HepG2 (cell line): Measurements from ENCODE around the gene VGF. TPM values are rescaled to one million over a fixed set of nuclear protein-coding genes. Genes with fewer than 3 reads are reported as not detected.

Experiments
- AKAP8 ChIP-seq: sonication (generic); formaldehyde crosslinking; IDR thresholded peaks from 2 replicates; pipeline ENCODE4 v1.5.1; 2020; ENCODE audit warnings: mild to moderate bottlenecking, missing genetic modification reagents
- ETV6 ChIP-seq: sonication (generic); formaldehyde crosslinking; conservative IDR thresholded peaks from 2 replicates; pipeline ENCODE4 v1.4.0; 2020; ENCODE audit warnings: missing genetic modification reagents
- FLYWCH1 ChIP-seq: sonication (generic); formaldehyde crosslinking; IDR thresholded peaks from 2 replicates; pipeline ENCODE4 v1.8.1; 2023; ENCODE audit warnings: mild to moderate bottlenecking, missing genetic modification reagents
- KLF12 ChIP-seq: sonication (generic); formaldehyde crosslinking; IDR thresholded peaks from 2 replicates; pipeline ENCODE4 v1.4.0; 2020; ENCODE audit warnings: missing genetic modification reagents, borderline replicate concordance
- PITX1 ChIP-seq: sonication (generic); formaldehyde crosslinking; IDR thresholded peaks from 2 replicates; pipeline ENCODE4 v1.5.1; 2020; ENCODE audit warnings: mild to moderate bottlenecking, missing genetic modification reagents
- RBM39 ChIP-seq: fragments of 200-400 bp; formaldehyde crosslinking; IDR thresholded peaks from one replicate; pipeline ENCODE4 v1.6.1; 2018; ENCODE audit warnings: antibody characterized with exemption, mild to moderate bottlenecking, low read depth, low read length; ENCODE audit not compliant: poor library complexity, severe bottlenecking
- SPEN ChIP-seq: sonication (generic); formaldehyde crosslinking; IDR thresholded peaks from 2 replicates; pipeline ENCODE4 v1.5.1; 2020; ENCODE audit warnings: low read depth, mild to moderate bottlenecking, missing genetic modification reagents
- SRSF1 ChIP-seq: fragments of 200-400 bp; formaldehyde crosslinking; optimal IDR thresholded peaks from 2 replicates; pipeline ENCODE3; 2017; ENCODE audit warnings: mild to moderate bottlenecking, low read depth, low read length, moderate library complexity
- TBL1XR1 ChIP-seq: fragments of 150-350 bp; IDR thresholded peaks from 2 replicates; pipeline ENCODE4 v1.6.1; 2014; ENCODE audit warnings: borderline replicate concordance, low read length; ENCODE audit not compliant: partially characterized antibody
- ZC3H13 ChIP-seq: sonication (generic); formaldehyde crosslinking; IDR thresholded peaks from 2 replicates; pipeline ENCODE4 v1.8.1; 2023; ENCODE audit warnings: mild to moderate bottlenecking, missing genetic modification reagents, moderate library complexity
- ZNF451 ChIP-seq: sonication (generic); formaldehyde crosslinking; IDR thresholded peaks from 2 replicates; pipeline ENCODE4 v1.5.0; 2020; ENCODE audit warnings: mild to moderate bottlenecking, missing genetic modification reagents
- ZNF549 ChIP-seq: sonication (generic); formaldehyde crosslinking; IDR thresholded peaks from 2 replicates; pipeline ENCODE4 v1.5.0; 2020; ENCODE audit warnings: missing genetic modification reagents
- ZNF598 ChIP-seq: sonication (generic); formaldehyde crosslinking; IDR thresholded peaks from 2 replicates; pipeline ENCODE4 v1.5.1; 2020; ENCODE audit warnings: mild to moderate bottlenecking, missing genetic modification reagents, borderline replicate concordance
- ZNF614 ChIP-seq: IDR thresholded peaks from 2 replicates; pipeline ENCODE4 v1.6.1; 2018; ENCODE audit warnings: missing biosample characterization, missing genetic modification reagents, inconsistent platforms, borderline replicate concordance
- polyA plus RNA-seq, 8 experiments: library from polyadenylated mRNA; depleted of rRNA in 3 of 8; stranded (reverse) in 7 of 8; unstranded in 1 of 8; fragments of >200 nt; fragmentation: Illumina TruSeq in 4 of 8; extraction: Trizol in 4 of 8; gene quantifications; 2 replicates each; pipeline versions ENCODE4 v1.2.1 to v1.2.3, GENCODE V29; 2011 to 2016; ENCODE audit warnings: low read depth in 4 of 8, missing spikeins in 1 of 8, mixed read lengths in 1 of 8; ENCODE audit not compliant: insufficient read depth in 1 of 8
- total RNA-seq, 5 experiments: library from RNA; depleted of rRNA; stranded (reverse); fragments of >200 nt; fragmentation: Illumina TruSeq; extraction: Trizol; gene quantifications; 2 replicates each; pipeline ENCODE4 v1.2.3, GENCODE V29; 2016; ENCODE audit warnings: low read depth in 1 of 5
- TF ChIP-seq, protein P1 (sequence below): sonication (generic); formaldehyde crosslinking; IDR thresholded peaks from 2 replicates; pipeline ENCODE4 v1.4.0; 2020; ENCODE audit warnings: missing genetic modification reagents
- TF ChIP-seq, protein P2 (sequence below): sonication (generic); formaldehyde crosslinking; IDR thresholded peaks from 2 replicates; pipeline ENCODE4 v1.4.0; 2020; ENCODE audit warnings: mild to moderate bottlenecking, missing genetic modification reagents
- TF ChIP-seq, protein P3 (sequence below): sonication (generic); formaldehyde crosslinking; IDR thresholded peaks from 2 replicates; pipeline ENCODE4 v1.4.0; 2020; ENCODE audit warnings: mild to moderate bottlenecking, missing genetic modification reagents
- TF ChIP-seq, protein P4 (sequence below): sonication (generic); formaldehyde crosslinking; IDR thresholded peaks from 2 replicates; pipeline ENCODE4 v1.5.0; 2020; ENCODE audit warnings: mild to moderate bottlenecking, missing genetic modification reagents, borderline replicate concordance
- TF ChIP-seq, protein P5 (sequence below): sonication (generic); formaldehyde crosslinking; IDR thresholded peaks from 2 replicates; pipeline ENCODE4 v1.9.0; 2022; ENCODE audit warnings: low read depth, missing genetic modification reagents

The VGF gene
- total and polyA plus RNA-seq, 2 of the 13 experiments (the other 11 are each of a cell fraction or from before 2014, with no cell fraction given): 0.12 to 0.46 TPM

DNA sequence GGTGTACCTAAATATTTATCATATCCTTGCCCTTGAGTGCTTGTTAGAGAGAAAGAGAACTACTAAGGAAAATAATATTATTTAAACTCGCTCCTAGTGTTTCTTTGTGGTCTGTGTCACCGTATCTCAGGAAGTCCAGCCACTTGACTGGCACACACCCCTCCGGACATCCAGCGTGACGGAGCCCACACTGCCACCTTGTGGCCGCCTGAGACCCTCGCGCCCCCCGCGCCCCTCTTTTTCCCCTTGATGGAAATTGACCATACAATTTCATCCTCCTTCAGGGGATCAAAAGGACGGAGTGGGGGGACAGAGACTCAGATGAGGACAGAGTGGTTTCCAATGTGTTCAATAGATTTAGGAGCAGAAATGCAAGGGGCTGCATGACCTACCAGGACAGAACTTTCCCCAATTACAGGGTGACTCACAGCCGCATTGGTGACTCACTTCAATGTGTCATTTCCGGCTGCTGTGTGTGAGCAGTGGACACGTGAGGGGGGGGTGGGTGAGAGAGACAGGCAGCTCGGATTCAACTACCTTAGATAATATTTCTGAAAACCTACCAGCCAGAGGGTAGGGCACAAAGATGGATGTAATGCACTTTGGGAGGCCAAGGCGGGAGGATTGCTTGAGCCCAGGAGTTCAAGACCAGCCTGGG is 27.0 kb downstream of the VGF start (continued):
- TF ChIP-seq, protein P1, sequence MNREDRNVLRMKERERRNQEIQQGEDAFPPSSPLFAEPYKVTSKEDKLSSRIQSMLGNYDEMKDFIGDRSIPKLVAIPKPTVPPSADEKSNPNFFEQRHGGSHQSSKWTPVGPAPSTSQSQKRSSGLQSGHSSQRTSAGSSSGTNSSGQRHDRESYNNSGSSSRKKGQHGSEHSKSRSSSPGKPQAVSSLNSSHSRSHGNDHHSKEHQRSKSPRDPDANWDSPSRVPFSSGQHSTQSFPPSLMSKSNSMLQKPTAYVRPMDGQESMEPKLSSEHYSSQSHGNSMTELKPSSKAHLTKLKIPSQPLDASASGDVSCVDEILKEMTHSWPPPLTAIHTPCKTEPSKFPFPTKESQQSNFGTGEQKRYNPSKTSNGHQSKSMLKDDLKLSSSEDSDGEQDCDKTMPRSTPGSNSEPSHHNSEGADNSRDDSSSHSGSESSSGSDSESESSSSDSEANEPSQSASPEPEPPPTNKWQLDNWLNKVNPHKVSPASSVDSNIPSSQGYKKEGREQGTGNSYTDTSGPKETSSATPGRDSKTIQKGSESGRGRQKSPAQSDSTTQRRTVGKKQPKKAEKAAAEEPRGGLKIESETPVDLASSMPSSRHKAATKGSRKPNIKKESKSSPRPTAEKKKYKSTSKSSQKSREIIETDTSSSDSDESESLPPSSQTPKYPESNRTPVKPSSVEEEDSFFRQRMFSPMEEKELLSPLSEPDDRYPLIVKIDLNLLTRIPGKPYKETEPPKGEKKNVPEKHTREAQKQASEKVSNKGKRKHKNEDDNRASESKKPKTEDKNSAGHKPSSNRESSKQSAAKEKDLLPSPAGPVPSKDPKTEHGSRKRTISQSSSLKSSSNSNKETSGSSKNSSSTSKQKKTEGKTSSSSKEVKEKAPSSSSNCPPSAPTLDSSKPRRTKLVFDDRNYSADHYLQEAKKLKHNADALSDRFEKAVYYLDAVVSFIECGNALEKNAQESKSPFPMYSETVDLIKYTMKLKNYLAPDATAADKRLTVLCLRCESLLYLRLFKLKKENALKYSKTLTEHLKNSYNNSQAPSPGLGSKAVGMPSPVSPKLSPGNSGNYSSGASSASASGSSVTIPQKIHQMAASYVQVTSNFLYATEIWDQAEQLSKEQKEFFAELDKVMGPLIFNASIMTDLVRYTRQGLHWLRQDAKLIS: no peak
- 0 out of 2 replicates have a peak, but pooled peaks have one; percentile 66 for TF ChIP-seq AKAP8 (CRISPR knock-in tag)
- TF ChIP-seq, protein P2, sequence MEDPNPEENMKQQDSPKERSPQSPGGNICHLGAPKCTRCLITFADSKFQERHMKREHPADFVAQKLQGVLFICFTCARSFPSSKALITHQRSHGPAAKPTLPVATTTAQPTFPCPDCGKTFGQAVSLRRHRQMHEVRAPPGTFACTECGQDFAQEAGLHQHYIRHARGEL (CRISPR knock-in tag): no peak
- TF ChIP-seq, protein P3, sequence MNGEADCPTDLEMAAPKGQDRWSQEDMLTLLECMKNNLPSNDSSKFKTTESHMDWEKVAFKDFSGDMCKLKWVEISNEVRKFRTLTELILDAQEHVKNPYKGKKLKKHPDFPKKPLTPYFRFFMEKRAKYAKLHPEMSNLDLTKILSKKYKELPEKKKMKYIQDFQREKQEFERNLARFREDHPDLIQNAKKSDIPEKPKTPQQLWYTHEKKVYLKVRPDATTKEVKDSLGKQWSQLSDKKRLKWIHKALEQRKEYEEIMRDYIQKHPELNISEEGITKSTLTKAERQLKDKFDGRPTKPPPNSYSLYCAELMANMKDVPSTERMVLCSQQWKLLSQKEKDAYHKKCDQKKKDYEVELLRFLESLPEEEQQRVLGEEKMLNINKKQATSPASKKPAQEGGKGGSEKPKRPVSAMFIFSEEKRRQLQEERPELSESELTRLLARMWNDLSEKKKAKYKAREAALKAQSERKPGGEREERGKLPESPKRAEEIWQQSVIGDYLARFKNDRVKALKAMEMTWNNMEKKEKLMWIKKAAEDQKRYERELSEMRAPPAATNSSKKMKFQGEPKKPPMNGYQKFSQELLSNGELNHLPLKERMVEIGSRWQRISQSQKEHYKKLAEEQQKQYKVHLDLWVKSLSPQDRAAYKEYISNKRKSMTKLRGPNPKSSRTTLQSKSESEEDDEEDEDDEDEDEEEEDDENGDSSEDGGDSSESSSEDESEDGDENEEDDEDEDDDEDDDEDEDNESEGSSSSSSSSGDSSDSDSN (CRISPR knock-in tag): no peak
- no peak for TF ChIP-seq ZNF451 (CRISPR knock-in tag)
- TF ChIP-seq ZNF549 (CRISPR knock-in tag): no peak
- peak; percentile 99 for TF ChIP-seq ZC3H13 (CRISPR knock-in tag)
- TF ChIP-seq TBL1XR1: no peak
- TF ChIP-seq RBM39: no peak
- TF ChIP-seq, protein P4, sequence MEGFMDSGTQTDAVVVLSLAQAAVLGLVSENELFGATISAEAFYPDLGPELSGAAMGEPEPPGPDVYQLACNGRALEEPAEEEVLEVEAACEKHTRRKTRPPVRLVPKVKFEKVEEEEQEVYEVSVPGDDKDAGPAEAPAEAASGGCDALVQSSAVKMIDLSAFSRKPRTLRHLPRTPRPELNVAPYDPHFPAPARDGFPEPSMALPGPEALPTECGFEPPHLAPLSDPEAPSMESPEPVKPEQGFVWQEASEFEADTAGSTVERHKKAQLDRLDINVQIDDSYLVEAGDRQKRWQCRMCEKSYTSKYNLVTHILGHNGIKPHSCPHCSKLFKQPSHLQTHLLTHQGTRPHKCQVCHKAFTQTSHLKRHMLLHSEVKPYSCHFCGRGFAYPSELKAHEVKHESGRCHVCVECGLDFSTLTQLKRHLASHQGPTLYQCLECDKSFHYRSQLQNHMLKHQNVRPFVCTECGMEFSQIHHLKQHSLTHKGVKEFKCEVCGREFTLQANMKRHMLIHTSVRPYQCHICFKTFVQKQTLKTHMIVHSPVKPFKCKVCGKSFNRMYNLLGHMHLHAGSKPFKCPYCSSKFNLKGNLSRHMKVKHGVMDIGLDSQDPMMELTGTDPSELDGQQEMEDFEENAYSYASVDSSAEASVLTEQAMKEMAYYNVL (CRISPR knock-in tag): peak; percentile 50; the same call in 1 of the 2 replicates
- no peak for TF ChIP-seq FLYWCH1 (CRISPR knock-in tag)
- TF ChIP-seq PITX1: no peak
- TF ChIP-seq SPEN (CRISPR knock-in tag): peak; percentile 15; the same call in 1 of the 2 replicates
- no peak for TF ChIP-seq ZNF614 (CRISPR knock-in tag)
- TF ChIP-seq SRSF1: no peak
- no peak for TF ChIP-seq KLF12 (CRISPR knock-in tag)
- no peak for TF ChIP-seq ETV6 (CRISPR knock-in tag)
- TF ChIP-seq ZNF598: no peak
- TF ChIP-seq, protein P5, sequence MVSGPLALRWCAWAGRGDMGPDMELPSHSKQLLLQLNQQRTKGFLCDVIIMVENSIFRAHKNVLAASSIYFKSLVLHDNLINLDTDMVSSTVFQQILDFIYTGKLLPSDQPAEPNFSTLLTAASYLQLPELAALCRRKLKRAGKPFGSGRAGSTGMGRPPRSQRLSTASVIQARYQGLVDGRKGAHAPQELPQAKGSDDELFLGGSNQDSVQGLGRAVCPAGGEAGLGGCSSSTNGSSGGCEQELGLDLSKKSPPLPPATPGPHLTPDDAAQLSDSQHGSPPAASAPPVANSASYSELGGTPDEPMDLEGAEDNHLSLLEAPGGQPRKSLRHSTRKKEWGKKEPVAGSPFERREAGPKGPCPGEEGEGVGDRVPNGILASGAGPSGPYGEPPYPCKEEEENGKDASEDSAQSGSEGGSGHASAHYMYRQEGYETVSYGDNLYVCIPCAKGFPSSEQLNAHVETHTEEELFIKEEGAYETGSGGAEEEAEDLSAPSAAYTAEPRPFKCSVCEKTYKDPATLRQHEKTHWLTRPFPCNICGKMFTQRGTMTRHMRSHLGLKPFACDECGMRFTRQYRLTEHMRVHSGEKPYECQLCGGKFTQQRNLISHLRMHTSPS (CRISPR knock-in tag): no peak
